GM12878 (cell line): ENCODE measurements around the gene TTC31. TPM values are rescaled to one million over a fixed set of nuclear protein-coding genes. Genes with fewer than 3 reads are reported as not detected.

Experiments
- ATAC-seq: fragments of 200-7000 bp; cut with Tn5 transposase; 3 replicates; pipeline ENCODE4 v1.9.1; 2020; ENCODE audit warnings: mild to moderate bottlenecking, moderate library complexity
- BruUV-seq: library from RNA; stranded (reverse); fragments of 400-500 nt; replicated peaks from 2 replicates; lab custom pipeline; 2021; lab: Mats Ljungman, UMichigan
- CTCF ChIA-PET: fragments of 300-600 bp; sonication (Branson Sonifier 250); formaldehyde crosslinking; extraction: SDS; loops from one replicate; lab custom pipeline; 2021; ENCODE audit warnings: inconsistent platforms; lab: Yijun Ruan, JAX
- POLR2A ChIA-PET: fragments of 350-600 bp; formaldehyde crosslinking; extraction: SDS; loops from one replicate; lab custom pipeline; 2021; ENCODE audit warnings: inconsistent platforms; lab: Charles Lee
- RAD21 ChIA-PET: fragments of 300-600 bp; sonication (Branson Sonifier 250); formaldehyde crosslinking; loops from one replicate; lab custom pipeline; 2023; ENCODE audit warnings: antibody characterized with exemption; ENCODE audit not compliant: unreplicated experiment; lab: Charles Lee
- SMC1A ChIA-PET: fragments of 300-600 bp; sonication (Branson Sonifier 250); formaldehyde crosslinking; loops from one replicate; lab custom pipeline; 2023; ENCODE audit not compliant: unreplicated experiment, uncharacterized antibody; lab: Charles Lee
- DNase-seq: peaks from one replicate; pipeline ENCODE4 v3.0.0-alpha.2; 2011; ENCODE audit warnings: low read depth, low spot score
- FAIRE-seq: peaks from 3 replicates; lab custom pipeline; 2011; peaks lifted over from hg19 to GRCh38; lab: Jason Lieb, UNC
- H2AFZ ChIP-seq: 2 replicates; pipeline ENCODE4 v1.6.0; 2011; ENCODE audit warnings: low read depth, low read length, control low read depth; ENCODE audit not compliant: control insufficient read depth
- H3K27ac ChIP-seq: 2 replicates; pipeline ENCODE4 v1.5.1; 2011; ENCODE audit warnings: control low read depth; ENCODE audit not compliant: control insufficient read depth, insufficient read depth
- H3K27me3 ChIP-seq, 2 experiments: replicated peaks in 1 of 2; 2 replicates each; pipeline versions ENCODE4 v1.6.0 to v1.6.1; 2011; ENCODE audit warnings: low read length in 1 of 2; ENCODE audit not compliant: control insufficient read depth in 2 of 2, insufficient read depth in 2 of 2
- H3K36me3 ChIP-seq, 2 experiments: 2 replicates each; pipeline ENCODE4 v1.5.1; 2011; ENCODE audit warnings: low read length in 1 of 2; ENCODE audit not compliant: control insufficient read depth in 2 of 2, insufficient read depth in 2 of 2
- H3K4me1 ChIP-seq: 2 replicates; pipeline ENCODE4 v1.6.1; 2011; ENCODE audit warnings: mild to moderate bottlenecking, low read length, moderate library complexity, mixed read lengths; ENCODE audit not compliant: control insufficient read depth, insufficient read depth
- H3K4me2 ChIP-seq: 2 replicates; pipeline ENCODE4 v1.6.0; 2011; ENCODE audit warnings: control low read depth; ENCODE audit not compliant: control insufficient read depth, insufficient read depth
- H3K4me3 ChIP-seq: fragments of 200-600 bp; sonication (generic); 2 replicates; pipeline ENCODE4 v1.5.1; 2016
- H3K79me2 ChIP-seq: 2 replicates; pipeline ENCODE4 v1.6.0; 2011; ENCODE audit warnings: low read length; ENCODE audit not compliant: control insufficient read depth, insufficient read depth
- H3K9ac ChIP-seq: 2 replicates; pipeline ENCODE4 v1.8.0; 2011; ENCODE audit warnings: low read length, control low read depth, mixed read lengths; ENCODE audit not compliant: control insufficient read depth, insufficient read depth
- H3K9me3 ChIP-seq: replicated peaks from 3 replicates; pipeline ENCODE4 v1.5.1; 2011; ENCODE audit warnings: mild to moderate bottlenecking, low read length; ENCODE audit not compliant: control insufficient read depth, insufficient read depth
- H4K20me1 ChIP-seq: 2 replicates; pipeline ENCODE4 v1.6.0; 2011; ENCODE audit not compliant: control insufficient read depth, insufficient read depth
- EZH2 ChIP-seq: IDR thresholded peaks from 2 replicates; pipeline ENCODE4 v1.6.1; 2012; ENCODE audit warnings: low read depth, mild to moderate bottlenecking, control low read depth, inconsistent platforms, low read length, borderline replicate concordance; ENCODE audit not compliant: control insufficient read depth
- POLR2A ChIP-seq: IDR thresholded peaks from 2 replicates; pipeline ENCODE4 v1.6.1; 2011; ENCODE audit warnings: low read depth, mild to moderate bottlenecking, low read length
- SIN3A ChIP-seq: IDR thresholded peaks from 2 replicates; pipeline ENCODE4 v1.6.1; 2012; ENCODE audit warnings: low read depth, low read length, improper control_type of control experiment
- SUZ12 ChIP-seq: fragments of 200-600 bp; sonication (generic); IDR thresholded peaks from one replicate; pipeline ENCODE4 v1.6.1; 2018; ENCODE audit warnings: antibody characterized with exemption, mild to moderate bottlenecking; ENCODE audit not compliant: unreplicated experiment
- ZBED1 ChIP-seq: IDR thresholded peaks from 2 replicates; pipeline ENCODE4 v1.6.1; 2016; ENCODE audit warnings: borderline replicate concordance
- WGBS: methylation state at CpG from one replicate; pipeline ENCODE4 v1.1.6; 2016; ENCODE audit warnings: low lambda C conversion rate; ENCODE audit not compliant: insufficient replicate concordance, insufficient coverage; ENCODE audit errors: missing lambda C conversion rate; 5-methylcytosine and 5-hydroxymethylcytosine counted together
- in situ Hi-C: fragments of 300-500 bp; cut with MboI; formaldehyde crosslinking; loops from 9 replicates; pipeline ENCODE4 v1.14.3; 2018; ENCODE audit warnings: mixed read lengths
- intact Hi-C: fragments of 100-400 bp; cut with micrococcal nuclease; formaldehyde crosslinking; loops from one replicate; pipeline ENCODE4 v1.14.2; 2022; ENCODE audit not compliant: unreplicated experiment
- polyA plus RNA-seq, 11 experiments: library from polyadenylated mRNA; depleted of rRNA in 4 of 11; unstranded in 6 of 11; stranded (reverse) in 5 of 11; fragments of >200 nt; fragmentation: Nextera tagmentation in 4 of 11; fragmentation: Illumina TruSeq in 1 of 11; extraction: Ambion mirVana in 4 of 11; extraction: Trizol in 1 of 11; gene quantifications; 1 replicate in 1 of 11; 2 replicates in 10 of 11; pipeline versions ENCODE4 v1.2.1 to v1.2.3, GENCODE V29; 2011 to 2016; ENCODE audit warnings: inconsistent platforms in 2 of 11, missing spikeins in 2 of 11, low read depth in 1 of 11
- total RNA-seq, 4 experiments: library from RNA; depleted of rRNA in 3 of 4; stranded (reverse); fragments of >200 nt in 3 of 4; fragmentation: Illumina TruSeq in 1 of 4; extraction: Trizol in 1 of 4; gene quantifications; 2 replicates each; pipeline versions ENCODE4 v1.2.1 to v1.2.3, GENCODE V29; 2013 to 2021
- TF ChIP-seq, protein P1 (sequence below): fragments of 450-650 bp; IDR thresholded peaks from 2 replicates; pipeline ENCODE4 v1.6.1; 2016; ENCODE audit warnings: mild to moderate bottlenecking

Gene TTC31
- total and polyA plus RNA-seq, 10 of the 15 experiments (the other 5 are each of a cell fraction or from before 2014, with no cell fraction given), result 6.5 to 34.9 (median 25.9) TPM

- Histone ChIP-seq H3K27me3 (peaks cover 15 to 25% of the 10 kb centered on the region in 2 experiments; a peak in 3 of 4 replicates), H3K27ac (no peak overlapping the region), H3K4me2 (peak overlapping the region; percentile 46), H2AFZ (no peak overlapping the region), H3K4me3 (peak overlapping the region; percentile 57; the same call in 1 of the 2 replicates), H3K36me3 (no peaks in the 10 kb centered on the region; a peak in 2 of 4 replicates), H3K4me1 (peaks cover 15% of the 10 kb centered on the region), H3K9me3 (no peaks in the 10 kb centered on the region), H3K9ac (no peak overlapping the region), H4K20me1 (no peaks in the 10 kb centered on the region), H3K79me2 (no peaks in the 10 kb centered on the region)
- WGBS, result 28% methylated on average over 41 of the region's 41 CpGs
- in situ Hi-C loops, result no loop called here
- SMC1A ChIA-PET, result interaction anchor here (1.3 to 7.0 kb wide), 2 partner anchors 59 to 88 kb away, joined by 3 to 71 read pairs; no protein-coding TSS in a partner anchor
- TF ChIP-seq SUZ12 (peak; percentile 89), ZBED1 (peak; percentile 57; the same call in 1 of the 2 replicates), EZH2 (0 out of 2 replicates have a peak, but pooled peaks have one; percentile 87), POLR2A (peak; percentile 43; the same call in 1 of the 2 replicates), SIN3A (no peak)
- TF ChIP-seq, protein P1, sequence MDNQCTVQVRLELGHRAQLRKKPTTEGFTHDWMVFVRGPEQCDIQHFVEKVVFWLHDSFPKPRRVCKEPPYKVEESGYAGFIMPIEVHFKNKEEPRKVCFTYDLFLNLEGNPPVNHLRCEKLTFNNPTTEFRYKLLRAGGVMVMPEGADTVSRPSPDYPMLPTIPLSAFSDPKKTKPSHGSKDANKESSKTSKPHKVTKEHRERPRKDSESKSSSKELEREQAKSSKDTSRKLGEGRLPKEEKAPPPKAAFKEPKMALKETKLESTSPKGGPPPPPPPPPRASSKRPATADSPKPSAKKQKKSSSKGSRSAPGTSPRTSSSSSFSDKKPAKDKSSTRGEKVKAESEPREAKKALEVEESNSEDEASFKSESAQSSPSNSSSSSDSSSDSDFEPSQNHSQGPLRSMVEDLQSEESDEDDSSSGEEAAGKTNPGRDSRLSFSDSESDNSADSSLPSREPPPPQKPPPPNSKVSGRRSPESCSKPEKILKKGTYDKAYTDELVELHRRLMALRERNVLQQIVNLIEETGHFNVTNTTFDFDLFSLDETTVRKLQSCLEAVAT, result no peak
- no peak for FAIRE-seq
- ATAC-seq, result peak; percentile 3; the same call in 1 of the 3 replicates
- POLR2A ChIA-PET, result interaction anchor here (0.9 kb wide), 1 partner anchor 78 kb away, joined by 3 read pairs; no protein-coding TSS in a partner anchor
- intact Hi-C loops, result no loop called here
- RAD21 ChIA-PET, result no interaction called here
- no TSS peak for BruUV-seq
- CTCF ChIA-PET, result interaction anchor here (0.6 to 13.9 kb wide), 3 partner anchors 15 to 88 kb away, joined by 3 to 231 read pairs (median 4); partner anchors contain the start of genes CCDC142 and TTC31
- no peak for DNase-seq
Observed at GRCh38 chr2:74498500-74499266, 15.8 kb downstream of the TTC31 start.
